ENCODE measurements around the gene ZIC5. TPM values are rescaled to one million over a fixed set of nuclear protein-coding genes. Genes with fewer than 3 reads are reported as not detected.

ZIC5 gene
- total RNA-seq, 1 experiment from 2014 or later, result not detected

DNA sequence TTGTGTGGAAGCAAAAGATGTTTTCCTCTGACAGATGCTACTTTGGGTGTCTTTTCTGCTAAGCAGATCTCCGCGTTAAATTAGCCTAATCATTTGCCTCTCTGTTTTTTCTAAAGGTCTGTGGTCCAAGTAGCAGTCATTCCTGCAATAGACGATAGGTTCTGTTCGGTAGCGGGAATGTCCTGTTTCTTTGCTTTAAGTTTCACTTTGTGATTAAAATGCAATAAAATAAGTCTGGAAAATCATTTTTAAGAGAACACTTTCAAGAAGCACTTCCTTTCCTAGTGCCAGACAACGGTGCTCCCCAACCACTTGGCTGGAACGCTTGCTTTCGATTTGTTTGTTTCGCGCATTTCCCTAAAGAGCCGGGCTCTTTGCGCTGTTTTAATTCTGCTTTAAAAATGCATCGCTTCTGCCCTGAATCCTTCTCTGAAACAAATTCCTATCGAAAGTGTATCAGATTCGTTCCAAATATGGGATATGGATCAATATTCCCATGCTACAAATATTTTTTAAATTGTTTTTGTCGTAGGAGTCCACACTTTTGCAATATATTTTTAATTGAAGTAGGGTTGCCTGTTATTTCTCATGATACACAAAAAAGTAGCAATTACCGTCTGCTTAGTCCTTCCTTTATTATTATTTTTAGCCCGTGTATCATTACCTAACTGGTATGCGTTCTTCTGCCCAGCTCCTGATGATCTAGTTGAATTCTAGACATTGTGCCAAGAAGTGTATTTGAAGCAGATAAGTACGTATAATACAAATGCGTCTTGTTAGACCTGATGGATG lies 24.2 kb upstream of the ZIC5 start:
- BruUV-seq (replicated peaks), result no TSS peak
- H3K9ac ChIP-seq (ENCODE audit: low read length), result no peak overlapping the region
- no peak overlapping the region for H2AFZ ChIP-seq (ENCODE audit: low read length)
- no peaks in the 10 kb centered on the region for H3K36me3 ChIP-seq (ENCODE audit: low read depth, low read length)
- no peak for ATAC-seq
- H3K27me3 ChIP-seq (ENCODE audit: low read length), result peaks cover 55% of the 10 kb centered on the region
- no peaks in the 10 kb centered on the region for H3K9me3 ChIP-seq (ENCODE audit: low read length)
- no peaks in the 10 kb centered on the region for H3K9me2 ChIP-seq (replicated peaks; ENCODE audit: low read length)
- no peak overlapping the region for H3K4me3 ChIP-seq (ENCODE audit: low read length)
- no peak overlapping the region for H3K27ac ChIP-seq (ENCODE audit: low read length)
- H3K79me2 ChIP-seq (ENCODE audit: low read length), result no peaks in the 10 kb centered on the region
- H4K20me1 ChIP-seq (ENCODE audit: low read length), result 0 out of 2 replicates have a peak, but pooled peaks cover 8% of the 10 kb centered on the region
- H3K4me2 ChIP-seq (ENCODE audit: low read length), result no peak overlapping the region
- DNase-seq, result no peak
- intact Hi-C loops (cut with micrococcal nuclease), result no loop called here
- H3F3A ChIP-seq (ENCODE audit: low read length, unreplicated experiment), result no peaks in the 10 kb centered on the region
- TF ChIP-seq EZH2phosphoT487 (IDR thresholded peaks at IDR 0.05; ENCODE audit: borderline replicate concordance, low read length) (peak; percentile 61; the same call in 1 of the 2 replicates), EZH2 (IDR thresholded peaks at IDR 0.05; ENCODE audit: low read length, unreplicated experiment) (no peak)
- TF ChIP-seq, protein P1, sequence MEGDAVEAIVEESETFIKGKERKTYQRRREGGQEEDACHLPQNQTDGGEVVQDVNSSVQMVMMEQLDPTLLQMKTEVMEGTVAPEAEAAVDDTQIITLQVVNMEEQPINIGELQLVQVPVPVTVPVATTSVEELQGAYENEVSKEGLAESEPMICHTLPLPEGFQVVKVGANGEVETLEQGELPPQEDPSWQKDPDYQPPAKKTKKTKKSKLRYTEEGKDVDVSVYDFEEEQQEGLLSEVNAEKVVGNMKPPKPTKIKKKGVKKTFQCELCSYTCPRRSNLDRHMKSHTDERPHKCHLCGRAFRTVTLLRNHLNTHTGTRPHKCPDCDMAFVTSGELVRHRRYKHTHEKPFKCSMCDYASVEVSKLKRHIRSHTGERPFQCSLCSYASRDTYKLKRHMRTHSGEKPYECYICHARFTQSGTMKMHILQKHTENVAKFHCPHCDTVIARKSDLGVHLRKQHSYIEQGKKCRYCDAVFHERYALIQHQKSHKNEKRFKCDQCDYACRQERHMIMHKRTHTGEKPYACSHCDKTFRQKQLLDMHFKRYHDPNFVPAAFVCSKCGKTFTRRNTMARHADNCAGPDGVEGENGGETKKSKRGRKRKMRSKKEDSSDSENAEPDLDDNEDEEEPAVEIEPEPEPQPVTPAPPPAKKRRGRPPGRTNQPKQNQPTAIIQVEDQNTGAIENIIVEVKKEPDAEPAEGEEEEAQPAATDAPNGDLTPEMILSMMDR (conservative IDR thresholded peaks at IDR 0.05; ENCODE audit: low read depth, low read length), result no peak
- ChIA-PET POLR2A (ENCODE audit: unreplicated experiment) (no interaction called here), CTCF (no interaction called here)
- no peaks in the 10 kb centered on the region for H3K4me1 ChIP-seq (ENCODE audit: insufficient read depth, low read length)

DNA sequence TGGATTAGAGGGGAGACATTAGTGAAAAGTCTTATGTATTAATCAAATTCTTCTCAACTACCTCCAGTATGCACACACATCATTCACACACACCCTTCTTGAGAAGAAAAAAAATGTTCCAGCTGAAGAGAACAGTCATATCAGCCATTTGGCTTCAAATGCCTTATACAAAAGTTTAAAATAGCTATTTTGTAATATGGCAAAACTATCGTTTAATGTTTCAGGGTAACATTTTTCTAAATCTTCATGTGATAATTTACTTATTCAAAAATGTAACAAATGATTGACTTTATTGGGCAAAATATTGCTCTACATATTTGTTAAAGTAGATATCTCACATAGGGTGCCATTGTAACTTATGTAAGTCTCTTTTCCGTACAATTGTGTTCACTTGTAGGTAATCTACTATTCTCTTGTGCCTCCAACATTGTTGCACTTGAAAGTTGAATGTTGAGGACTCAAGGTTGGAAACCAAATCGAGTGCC lies 23.6 kb upstream of the ZIC5 start:
- no peaks in the 10 kb centered on the region for H3K79me2 ChIP-seq (ENCODE audit: low read length)
- DNase-seq, result no peak
- no peak for TF ChIP-seq EZH2phosphoT487 (IDR thresholded peaks at IDR 0.05; ENCODE audit: borderline replicate concordance, low read length)
- TF ChIP-seq EZH2 (IDR thresholded peaks at IDR 0.05; ENCODE audit: low read length, unreplicated experiment), result peak; percentile 51
- TF ChIP-seq, protein P1 (conservative IDR thresholded peaks at IDR 0.05; ENCODE audit: low read depth, low read length), result no peak
- CTCF ChIA-PET, result no interaction called here
- H3F3A ChIP-seq (ENCODE audit: low read length, unreplicated experiment), result no peaks in the 10 kb centered on the region
- peaks cover 59% of the 10 kb centered on the region for H3K27me3 ChIP-seq (ENCODE audit: low read length)
- H3K4me1 ChIP-seq (ENCODE audit: insufficient read depth, low read length), result no peaks in the 10 kb centered on the region
- H3K9ac ChIP-seq (ENCODE audit: low read length), result no peak overlapping the region
- H2AFZ ChIP-seq (ENCODE audit: low read length), result no peak overlapping the region
- no peak for ATAC-seq
- H3K27ac ChIP-seq (ENCODE audit: low read length), result no peak overlapping the region
- no peaks in the 10 kb centered on the region for H3K9me3 ChIP-seq (ENCODE audit: low read length)
- POLR2A ChIA-PET (ENCODE audit: unreplicated experiment), result no interaction called here
- no peak overlapping the region for H3K4me3 ChIP-seq (ENCODE audit: low read length)
- H3K36me3 ChIP-seq (ENCODE audit: low read depth, low read length), result no peaks in the 10 kb centered on the region
- H3K9me2 ChIP-seq (replicated peaks; ENCODE audit: low read length), result no peaks in the 10 kb centered on the region
- intact Hi-C loops (cut with micrococcal nuclease), result no loop called here
- 0 out of 2 replicates have a peak, but pooled peaks cover 8% of the 10 kb centered on the region for H4K20me1 ChIP-seq (ENCODE audit: low read length)
- no peak overlapping the region for H3K4me2 ChIP-seq (ENCODE audit: low read length)
- BruUV-seq (replicated peaks), result no TSS peak

DNA sequence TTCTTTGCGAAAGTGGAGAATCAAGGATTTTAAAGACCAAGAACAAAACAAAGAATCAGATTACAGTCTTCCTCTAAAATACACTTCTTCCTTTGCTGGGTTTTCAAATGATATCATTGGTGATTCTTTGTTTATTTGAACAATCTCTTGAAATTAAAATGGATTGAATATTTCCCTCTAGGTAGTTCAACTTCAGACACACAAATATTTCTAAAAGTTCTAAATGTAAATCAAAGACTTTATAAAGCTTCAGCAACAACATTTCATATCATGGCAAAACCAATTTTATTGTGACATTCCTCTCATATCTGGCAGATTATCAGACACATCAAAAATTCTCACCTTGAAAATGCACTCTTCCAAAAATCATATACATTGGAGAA lies 23.1 kb upstream of the ZIC5 start:
- H3K27ac ChIP-seq (ENCODE audit: low read length), result no peak overlapping the region
- H3F3A ChIP-seq (ENCODE audit: low read length, unreplicated experiment), result no peaks in the 10 kb centered on the region
- H3K9me2 ChIP-seq (replicated peaks; ENCODE audit: low read length), result no peaks in the 10 kb centered on the region
- H2AFZ ChIP-seq (ENCODE audit: low read length), result no peak overlapping the region
- no peak overlapping the region for H3K9ac ChIP-seq (ENCODE audit: low read length)
- no peak overlapping the region for H3K4me3 ChIP-seq (ENCODE audit: low read length)
- TF ChIP-seq, protein P1 (conservative IDR thresholded peaks at IDR 0.05; ENCODE audit: low read depth, low read length), result no peak
- TF ChIP-seq EZH2phosphoT487 (IDR thresholded peaks at IDR 0.05; ENCODE audit: borderline replicate concordance, low read length) (no peak), EZH2 (IDR thresholded peaks at IDR 0.05; ENCODE audit: low read length, unreplicated experiment) (no peak)
- no peaks in the 10 kb centered on the region for H3K4me1 ChIP-seq (ENCODE audit: insufficient read depth, low read length)
- H3K4me2 ChIP-seq (ENCODE audit: low read length), result no peak overlapping the region
- intact Hi-C loops (cut with micrococcal nuclease), result no loop called here
- ATAC-seq, result no peak
- peaks cover 59% of the 10 kb centered on the region for H3K27me3 ChIP-seq (ENCODE audit: low read length)
- ChIA-PET CTCF (no interaction called here), POLR2A (ENCODE audit: unreplicated experiment) (no interaction called here)
- DNase-seq, result no peak
- no peaks in the 10 kb centered on the region for H3K9me3 ChIP-seq (ENCODE audit: low read length)
- H4K20me1 ChIP-seq (ENCODE audit: low read length), result 0 out of 2 replicates have a peak, but pooled peaks cover 8% of the 10 kb centered on the region
- no peaks in the 10 kb centered on the region for H3K36me3 ChIP-seq (ENCODE audit: low read depth, low read length)
- BruUV-seq (replicated peaks), result no TSS peak
- H3K79me2 ChIP-seq (ENCODE audit: low read length), result no peaks in the 10 kb centered on the region
